Spleen (tissue), 7 donors: Measurements from ENCODE around the gene ACSS1.

Experiments
- POLR2A ChIP-seq, 3 donors: fragments of 450-650 bp; IDR thresholded peaks; one replicate each; pipeline ENCODE4 v1.5.1; 2017; ENCODE audit warnings: antibody characterized with exemption in 3 of 3, mild to moderate bottlenecking in 1 of 3
- TF ChIP-seq, protein P1 (sequence below), 11 experiments: fragments of 200-600 bp in 7 of 11; fragments of 450-650 bp in 4 of 11; sonication (generic) in 4 of 11; IDR thresholded peaks in 8 of 11; conservative IDR thresholded peaks in 3 of 11; 1 replicate in 7 of 11; 2 replicates in 4 of 11; pipeline versions ENCODE4 v1.4.0 to v1.8.0; 2016 to 2021; ENCODE audit warnings: antibody characterized with exemption in 11 of 11, inconsistent platforms in 4 of 11, mild to moderate bottlenecking in 1 of 11
- donor health status: DM: no; HTN: no; CAD: no; lungs with moderate emphysema.
- donor health status: DM: no; HTN: no; CAD: no.
- donor health status: DM: no; HTN: no; CAD: no.

DNA sequence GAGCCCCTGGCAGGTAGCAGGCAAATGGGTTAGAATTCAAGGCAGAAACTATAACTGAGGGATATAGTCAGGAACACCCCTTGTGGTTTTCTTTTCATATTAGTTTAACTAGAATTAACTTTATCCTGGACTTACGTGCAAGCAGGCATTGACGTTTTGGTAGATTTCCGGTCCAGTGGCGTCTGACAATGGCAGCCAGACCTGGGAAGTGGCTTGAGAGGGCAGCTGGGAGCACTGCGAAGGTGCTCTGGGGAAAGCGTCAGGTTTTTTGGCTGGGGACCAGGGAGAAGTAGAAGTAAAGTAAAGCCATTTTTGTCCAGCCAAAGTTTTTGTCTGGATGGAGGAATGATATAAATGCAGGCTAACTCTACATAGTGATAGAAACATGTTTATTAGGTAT, 8.4 kb upstream of the ACSS1 start:
- TF ChIP-seq, protein P1, sequence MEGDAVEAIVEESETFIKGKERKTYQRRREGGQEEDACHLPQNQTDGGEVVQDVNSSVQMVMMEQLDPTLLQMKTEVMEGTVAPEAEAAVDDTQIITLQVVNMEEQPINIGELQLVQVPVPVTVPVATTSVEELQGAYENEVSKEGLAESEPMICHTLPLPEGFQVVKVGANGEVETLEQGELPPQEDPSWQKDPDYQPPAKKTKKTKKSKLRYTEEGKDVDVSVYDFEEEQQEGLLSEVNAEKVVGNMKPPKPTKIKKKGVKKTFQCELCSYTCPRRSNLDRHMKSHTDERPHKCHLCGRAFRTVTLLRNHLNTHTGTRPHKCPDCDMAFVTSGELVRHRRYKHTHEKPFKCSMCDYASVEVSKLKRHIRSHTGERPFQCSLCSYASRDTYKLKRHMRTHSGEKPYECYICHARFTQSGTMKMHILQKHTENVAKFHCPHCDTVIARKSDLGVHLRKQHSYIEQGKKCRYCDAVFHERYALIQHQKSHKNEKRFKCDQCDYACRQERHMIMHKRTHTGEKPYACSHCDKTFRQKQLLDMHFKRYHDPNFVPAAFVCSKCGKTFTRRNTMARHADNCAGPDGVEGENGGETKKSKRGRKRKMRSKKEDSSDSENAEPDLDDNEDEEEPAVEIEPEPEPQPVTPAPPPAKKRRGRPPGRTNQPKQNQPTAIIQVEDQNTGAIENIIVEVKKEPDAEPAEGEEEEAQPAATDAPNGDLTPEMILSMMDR (IDR thresholded peaks at IDR 0.05 in 8 of 11, conservative IDR thresholded peaks at IDR 0.05 in 3 of 11) = no peak
- no peak for TF ChIP-seq POLR2A (IDR thresholded peaks at IDR 0.05)
